AG04450 (cell line): Measurements from ENCODE around the gene PPM1H. TPM values are rescaled to one million over a fixed set of nuclear protein-coding genes. Genes with fewer than 3 reads are reported as not detected.

Source experiments
- CTCF ChIA-PET: fragments of 300-600, 350-600 bp; formaldehyde crosslinking; extraction: SDS; loops from one replicate; lab custom pipeline; 2022; ENCODE audit warnings: antibody characterized with exemption, inconsistent platforms; lab: Charles Lee
- POLR2A ChIA-PET: fragments of 350-600 bp; formaldehyde crosslinking; extraction: SDS; loops from one replicate; lab custom pipeline; 2021; ENCODE audit warnings: antibody characterized with exemption, inconsistent platforms; lab: Yijun Ruan, JAX
- DNase-seq: peaks from one replicate; pipeline ENCODE4 v3.0.0-alpha.2; 2011; ENCODE audit warnings: low read depth, low spot score
- H3K27ac ChIP-seq: one replicate; pipeline ENCODE4 v1.5.1; 2012; ENCODE audit warnings: low read depth, low read length, control low read depth
- H3K27me3 ChIP-seq: one replicate; pipeline ENCODE4 v1.6.0; 2012; ENCODE audit warnings: low read length; ENCODE audit not compliant: control insufficient read depth, insufficient read depth
- H3K4me3 ChIP-seq: 2 replicates; pipeline ENCODE4 v1.5.1; 2011; ENCODE audit warnings: mild to moderate bottlenecking, low read depth, low read length, control low read depth
- H3K9me3 ChIP-seq: 2 replicates; pipeline ENCODE4 v1.5.1; 2012; ENCODE audit warnings: low read length; ENCODE audit not compliant: control insufficient read depth, insufficient read depth
- polyA plus RNA-seq: library from polyadenylated mRNA; depleted of rRNA; stranded (reverse); fragments of >200 nt; gene quantifications from 2 replicates; pipeline ENCODE4 v1.2.3, GENCODE V29; 2011
- TF ChIP-seq, protein P1 (sequence below): IDR thresholded peaks from 2 replicates; pipeline ENCODE4 v1.5.1; 2011; ENCODE audit warnings: low read depth, low read length, control low read depth, inconsistent platforms

Gene PPM1H
- polyA plus RNA-seq, 1 experiment, result 0.12 TPM

DNA sequence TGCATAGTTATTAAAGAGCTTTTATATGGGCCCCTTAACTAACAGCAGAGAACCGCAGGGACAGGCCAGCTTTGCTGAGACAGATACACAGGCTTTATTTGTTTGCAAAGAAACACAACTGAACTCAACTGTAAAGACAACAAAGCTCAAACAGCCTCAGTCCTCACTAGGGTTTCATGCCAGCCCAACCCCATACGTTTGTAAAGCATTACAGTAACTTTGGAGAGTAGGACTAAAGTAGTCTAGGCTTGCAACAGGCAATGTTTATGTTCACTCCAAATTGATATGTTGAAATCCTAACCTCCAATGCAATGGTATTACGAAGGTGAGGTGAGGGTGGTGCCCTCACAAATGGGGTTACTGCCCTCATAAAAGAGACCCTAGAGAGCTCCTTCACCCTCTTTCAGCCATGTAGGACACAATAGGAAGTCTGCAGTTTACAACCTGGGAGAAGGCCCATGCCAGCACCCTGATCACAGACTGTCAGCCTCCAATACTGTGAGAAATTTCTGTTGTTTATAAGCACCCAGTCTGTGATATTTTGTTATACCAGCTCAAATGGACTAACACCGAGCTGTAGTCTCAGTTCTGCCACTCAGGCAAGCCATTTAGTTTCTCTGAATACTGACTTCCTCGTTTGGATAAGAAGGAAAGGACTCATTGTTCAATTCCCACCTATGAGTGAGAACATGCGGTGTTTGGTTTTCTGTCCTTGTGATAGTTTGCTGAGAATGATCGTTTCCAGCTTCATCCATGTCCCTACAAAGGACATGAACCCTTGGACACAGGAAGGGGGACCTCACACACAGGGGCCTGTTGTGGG, 35.2 kb downstream of the PPM1H start:
- DNase-seq, result no peak
- CTCF ChIA-PET, result interaction anchor here (0.6 kb wide), 1 partner anchor 460 kb away, joined by 7 read pairs; no protein-coding TSS in a partner anchor
- POLR2A ChIA-PET, result no interaction called here
- TF ChIP-seq, protein P1, sequence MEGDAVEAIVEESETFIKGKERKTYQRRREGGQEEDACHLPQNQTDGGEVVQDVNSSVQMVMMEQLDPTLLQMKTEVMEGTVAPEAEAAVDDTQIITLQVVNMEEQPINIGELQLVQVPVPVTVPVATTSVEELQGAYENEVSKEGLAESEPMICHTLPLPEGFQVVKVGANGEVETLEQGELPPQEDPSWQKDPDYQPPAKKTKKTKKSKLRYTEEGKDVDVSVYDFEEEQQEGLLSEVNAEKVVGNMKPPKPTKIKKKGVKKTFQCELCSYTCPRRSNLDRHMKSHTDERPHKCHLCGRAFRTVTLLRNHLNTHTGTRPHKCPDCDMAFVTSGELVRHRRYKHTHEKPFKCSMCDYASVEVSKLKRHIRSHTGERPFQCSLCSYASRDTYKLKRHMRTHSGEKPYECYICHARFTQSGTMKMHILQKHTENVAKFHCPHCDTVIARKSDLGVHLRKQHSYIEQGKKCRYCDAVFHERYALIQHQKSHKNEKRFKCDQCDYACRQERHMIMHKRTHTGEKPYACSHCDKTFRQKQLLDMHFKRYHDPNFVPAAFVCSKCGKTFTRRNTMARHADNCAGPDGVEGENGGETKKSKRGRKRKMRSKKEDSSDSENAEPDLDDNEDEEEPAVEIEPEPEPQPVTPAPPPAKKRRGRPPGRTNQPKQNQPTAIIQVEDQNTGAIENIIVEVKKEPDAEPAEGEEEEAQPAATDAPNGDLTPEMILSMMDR, result no peak
- peaks cover 2% of the 10 kb centered on the region for H3K27me3 ChIP-seq
- H3K4me3 ChIP-seq, result no peak overlapping the region
- no peak overlapping the region for H3K27ac ChIP-seq
- no peaks in the 10 kb centered on the region for H3K9me3 ChIP-seq

DNA sequence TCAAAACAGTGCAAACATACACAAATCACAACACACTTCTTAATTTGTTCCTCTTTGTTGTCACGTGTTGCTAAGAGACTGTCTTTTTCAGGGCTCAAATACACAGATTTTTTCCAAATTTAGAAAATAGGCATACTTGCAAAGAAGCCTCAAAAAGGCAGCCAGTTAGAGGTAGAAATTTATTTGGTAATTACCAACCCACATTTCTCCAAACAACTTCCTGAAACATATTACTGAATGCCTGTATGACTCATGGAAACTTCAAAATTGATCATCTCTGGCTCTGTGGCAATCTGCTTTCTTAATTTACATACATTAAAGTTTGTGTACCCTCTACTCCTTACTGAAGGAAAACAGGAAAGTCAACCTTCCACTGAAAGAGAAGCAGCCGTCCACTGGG, 36.4 kb downstream of the PPM1H start:
- H3K9me3 ChIP-seq, result no peaks in the 10 kb centered on the region
- CTCF ChIA-PET, result no interaction called here
- DNase-seq, result no peak
- peaks cover 2% of the 10 kb centered on the region for H3K27me3 ChIP-seq
- no peak overlapping the region for H3K27ac ChIP-seq
- no peak overlapping the region for H3K4me3 ChIP-seq
- TF ChIP-seq, protein P1, result no peak
- POLR2A ChIA-PET, result no interaction called here

DNA sequence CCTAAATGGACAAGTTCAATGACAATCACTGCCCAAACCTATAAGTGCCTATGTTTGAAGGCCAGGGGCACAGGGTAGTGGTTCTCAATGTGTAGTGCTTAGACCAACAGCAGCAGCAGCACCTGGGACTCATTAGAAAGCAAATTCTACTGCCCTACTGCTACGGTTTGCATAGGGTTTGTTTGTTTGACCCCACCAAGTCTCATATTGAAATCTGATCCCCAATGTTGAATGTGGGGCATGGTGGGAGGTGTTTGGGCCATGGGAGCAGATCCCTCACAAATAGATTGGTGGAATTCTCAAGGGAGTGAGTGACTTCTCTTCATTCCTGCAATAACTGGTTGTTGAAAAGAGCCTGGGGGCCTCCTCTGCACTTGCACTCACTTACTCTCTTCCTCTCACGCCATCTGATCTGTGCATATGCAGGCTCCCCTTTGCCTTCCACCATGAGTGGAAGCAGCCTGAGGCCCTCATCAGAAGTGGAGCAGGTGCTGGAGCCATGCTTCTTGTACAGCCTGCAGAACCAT, 39.5 kb downstream of the PPM1H start:
- Histone ChIP-seq H3K9me3 (no peaks in the 10 kb centered on the region), H3K27me3 (peaks cover 2% of the 10 kb centered on the region), H3K4me3 (no peak overlapping the region), H3K27ac (no peak overlapping the region)
- no peak for DNase-seq
- TF ChIP-seq, protein P1, result no peak
- ChIA-PET POLR2A (no interaction called here), CTCF (no interaction called here)

DNA sequence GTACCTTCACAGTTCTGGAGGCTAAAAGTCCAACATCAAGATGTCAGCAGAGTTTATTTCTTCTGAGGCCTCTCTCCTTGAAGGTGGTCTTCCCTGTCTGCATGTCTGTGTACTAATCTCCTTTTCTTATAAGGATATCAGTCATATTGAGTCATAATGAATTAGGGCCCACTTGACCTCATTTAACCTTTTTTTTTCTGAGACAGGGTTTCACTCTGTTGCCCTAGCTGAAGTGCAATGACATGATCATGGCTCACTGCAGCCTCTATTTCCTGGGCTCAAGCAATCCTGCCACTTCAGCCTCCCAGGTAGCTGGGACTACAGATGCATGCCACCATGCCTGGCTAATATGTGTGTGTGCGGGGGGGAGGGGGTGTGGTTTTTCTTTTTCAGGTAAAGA, 41.7 kb downstream of the PPM1H start:
- no peak for DNase-seq
- H3K27ac ChIP-seq, result no peak overlapping the region
- POLR2A ChIA-PET, result no interaction called here
- no peaks in the 10 kb centered on the region for H3K9me3 ChIP-seq
- H3K27me3 ChIP-seq, result peaks cover 2% of the 10 kb centered on the region
- TF ChIP-seq, protein P1, result no peak
- CTCF ChIA-PET, result no interaction called here
- no peak overlapping the region for H3K4me3 ChIP-seq
